Nucleus accumbens (tissue), 56 donors: Measurements from ENCODE around the gene PRICKLE2.

Experiments
- DNase-seq, 56 donors: peaks; one replicate each; lab custom pipeline; 2025; lab: John Stamatoyannopoulos, UW

PRICKLE2 gene

GRCh38 chr3:64061628-64062027 is 163.6 kb downstream of the PRICKLE2 start:
- no peak for DNase-seq

- DNase-seq: no peak
These were observed 165.6 kb downstream of the PRICKLE2 start for GRCh38 chr3:64059484-64060175.

GRCh38 chr3:64058566-64058965 is 166.7 kb downstream of the PRICKLE2 start:
- DNase-seq: no peak

- no peak for DNase-seq
These were observed 168.0 kb downstream of the PRICKLE2 start for GRCh38 chr3:64057231-64057630.

GRCh38 chr3:64056606-64057180 is 168.6 kb downstream of the PRICKLE2 start:
- DNase-seq: peak in 1 of 56 donors; percentile 4

- DNase-seq: no peak
These were observed 170.2 kb downstream of the PRICKLE2 start for GRCh38 chr3:64055076-64055475.

- DNase-seq: no peak
These were observed 170.8 kb downstream of the PRICKLE2 start for GRCh38 chr3:64054488-64054887.

GRCh38 chr3:64053581-64053980 is 171.7 kb downstream of the PRICKLE2 start:
- peak in 2 of 56 donors; percentile 14 to 35 for DNase-seq

- no peak for DNase-seq
These were observed 172.1 kb downstream of the PRICKLE2 start for GRCh38 chr3:64053117-64053516.

- no peak for DNase-seq
These were observed 175.4 kb downstream of the PRICKLE2 start for GRCh38 chr3:64049832-64050231.

GRCh38 chr3:64049136-64049535 is 176.1 kb downstream of the PRICKLE2 start:
- no peak for DNase-seq

GRCh38 chr3:64048631-64049061 is 176.6 kb downstream of the PRICKLE2 start:
- no peak for DNase-seq

- DNase-seq: no peak
These were observed 177.5 kb downstream of the PRICKLE2 start for GRCh38 chr3:64047787-64048186.

GRCh38 chr3:64046996-64047594 is 178.2 kb downstream of the PRICKLE2 start:
- no peak for DNase-seq

GRCh38 chr3:64046592-64046991 is 178.7 kb downstream of the PRICKLE2 start:
- no peak for DNase-seq

GRCh38 chr3:64042952-64043351 is 182.3 kb downstream of the PRICKLE2 start:
- DNase-seq: no peak
